ENCODE results near the gene RUNX2.

Gene RUNX2

GRCh38 chr6:45495429-45496084 is 167.4 kb downstream of the RUNX2 start:
- DNase-seq (ENCODE audit: insufficient read length): no peak
- no peak for FAIRE-seq
- TF ChIP-seq POLR2A (IDR thresholded peaks at IDR 0.05; ENCODE audit: low read depth, low read length) (no peak), TAF1 (IDR thresholded peaks at IDR 0.05; ENCODE audit: borderline replicate concordance, low read depth, low read length) (no peak)

- TF ChIP-seq TAF1 (IDR thresholded peaks at IDR 0.05; ENCODE audit: borderline replicate concordance, low read depth, low read length) (no peak), POLR2A (IDR thresholded peaks at IDR 0.05; ENCODE audit: low read depth, low read length) (no peak), POLR2AphosphoS5 (IDR thresholded peaks at IDR 0.05; ENCODE audit: low read depth, low read length) (no peak)
- FAIRE-seq (no peak), DNase-seq (ENCODE audit: insufficient read length) (no peak)
Observed at GRCh38 chr6:45496085-45496433, 167.9 kb downstream of the RUNX2 start.

GRCh38 chr6:45498591-45498990 is 170.5 kb downstream of the RUNX2 start:
- TF ChIP-seq TAF1 (IDR thresholded peaks at IDR 0.05; ENCODE audit: borderline replicate concordance, low read depth, low read length): no peak
- no peak for TF ChIP-seq POLR2A (IDR thresholded peaks at IDR 0.05; ENCODE audit: low read depth, low read length)
- TF ChIP-seq POLR2AphosphoS5 (IDR thresholded peaks at IDR 0.05; ENCODE audit: low read depth, low read length): no peak
- no peak for FAIRE-seq
- no peak for DNase-seq (ENCODE audit: insufficient read length)

- DNase-seq (ENCODE audit: insufficient read length) (no peak), FAIRE-seq (no peak)
- TF ChIP-seq POLR2A (IDR thresholded peaks at IDR 0.05; ENCODE audit: low read depth, low read length) (no peak), TAF1 (IDR thresholded peaks at IDR 0.05; ENCODE audit: borderline replicate concordance, low read depth, low read length) (no peak), POLR2AphosphoS5 (IDR thresholded peaks at IDR 0.05; ENCODE audit: low read depth, low read length) (no peak)
Observed at GRCh38 chr6:45500924-45501816, 173.0 kb downstream of the RUNX2 start.

GRCh38 chr6:45502456-45502855 is 174.3 kb downstream of the RUNX2 start:
- FAIRE-seq (no peak), DNase-seq (ENCODE audit: insufficient read length) (no peak)
- no peak for TF ChIP-seq POLR2AphosphoS5 (IDR thresholded peaks at IDR 0.05; ENCODE audit: low read depth, low read length)

- no peak for TF ChIP-seq TAF1 (IDR thresholded peaks at IDR 0.05; ENCODE audit: borderline replicate concordance, low read depth, low read length)
- no peak for TF ChIP-seq POLR2AphosphoS5 (IDR thresholded peaks at IDR 0.05; ENCODE audit: low read depth, low read length)
- no peak for TF ChIP-seq POLR2A (IDR thresholded peaks at IDR 0.05; ENCODE audit: low read depth, low read length)
- DNase-seq (ENCODE audit: insufficient read length) (no peak), FAIRE-seq (no peak)
Observed at GRCh38 chr6:45504947-45505346, 176.8 kb downstream of the RUNX2 start.

- FAIRE-seq (no peak), DNase-seq (ENCODE audit: insufficient read length) (no peak)
- TF ChIP-seq POLR2AphosphoS5 (IDR thresholded peaks at IDR 0.05; ENCODE audit: low read depth, low read length) (no peak), POLR2A (IDR thresholded peaks at IDR 0.05; ENCODE audit: low read depth, low read length) (no peak), TAF1 (IDR thresholded peaks at IDR 0.05; ENCODE audit: borderline replicate concordance, low read depth, low read length) (no peak)
Observed at GRCh38 chr6:45505470-45505869, 177.3 kb downstream of the RUNX2 start.

- TF ChIP-seq POLR2AphosphoS5 (IDR thresholded peaks at IDR 0.05; ENCODE audit: low read depth, low read length) (no peak), POLR2A (IDR thresholded peaks at IDR 0.05; ENCODE audit: low read depth, low read length) (no peak), TAF1 (IDR thresholded peaks at IDR 0.05; ENCODE audit: borderline replicate concordance, low read depth, low read length) (no peak)
- FAIRE-seq (no peak), DNase-seq (ENCODE audit: insufficient read length) (no peak)
Observed at GRCh38 chr6:45507186-45507585, 179.1 kb downstream of the RUNX2 start.

- TF ChIP-seq TAF1 (IDR thresholded peaks at IDR 0.05; ENCODE audit: borderline replicate concordance, low read depth, low read length): no peak
- no peak for TF ChIP-seq POLR2AphosphoS5 (IDR thresholded peaks at IDR 0.05; ENCODE audit: low read depth, low read length)
- no peak for TF ChIP-seq POLR2A (IDR thresholded peaks at IDR 0.05; ENCODE audit: low read depth, low read length)
- FAIRE-seq (no peak), DNase-seq (ENCODE audit: insufficient read length) (no peak)
Observed at GRCh38 chr6:45509426-45509825, 181.3 kb downstream of the RUNX2 start.

GRCh38 chr6:45512717-45513116 is 184.6 kb downstream of the RUNX2 start:
- no peak for DNase-seq (ENCODE audit: insufficient read length)
- no peak for FAIRE-seq
- TF ChIP-seq TAF1 (IDR thresholded peaks at IDR 0.05; ENCODE audit: borderline replicate concordance, low read depth, low read length): no peak
- no peak for TF ChIP-seq POLR2AphosphoS5 (IDR thresholded peaks at IDR 0.05; ENCODE audit: low read depth, low read length)
- no peak for TF ChIP-seq POLR2A (IDR thresholded peaks at IDR 0.05; ENCODE audit: low read depth, low read length)

GRCh38 chr6:45513213-45513618 is 185.1 kb downstream of the RUNX2 start:
- TF ChIP-seq POLR2A (IDR thresholded peaks at IDR 0.05; ENCODE audit: low read depth, low read length) (no peak), TAF1 (IDR thresholded peaks at IDR 0.05; ENCODE audit: borderline replicate concordance, low read depth, low read length) (no peak), POLR2AphosphoS5 (IDR thresholded peaks at IDR 0.05; ENCODE audit: low read depth, low read length) (no peak)
- DNase-seq (ENCODE audit: insufficient read length): no peak
- FAIRE-seq: no peak

- FAIRE-seq (no peak), DNase-seq (ENCODE audit: insufficient read length) (no peak)
- no peak for TF ChIP-seq POLR2AphosphoS5 (IDR thresholded peaks at IDR 0.05; ENCODE audit: low read depth, low read length)
Observed at GRCh38 chr6:45513843-45514242, 185.7 kb downstream of the RUNX2 start.
